GM12873 (cell line): ENCODE results near the gene CREB5.

Source experiments
- TF ChIP-seq, protein P1 (sequence below): IDR thresholded peaks from 2 replicates; pipeline ENCODE4 v1.5.1; 2012; ENCODE audit warnings: low read depth, mild to moderate bottlenecking, moderate library complexity, low read length, control low read depth; ENCODE audit not compliant: insufficient read depth; ENCODE audit errors: missing control alignments

CREB5 gene

GRCh38 chr7:28747404-28747803, 335.1 kb downstream of the CREB5 start:
- TF ChIP-seq, protein P1, sequence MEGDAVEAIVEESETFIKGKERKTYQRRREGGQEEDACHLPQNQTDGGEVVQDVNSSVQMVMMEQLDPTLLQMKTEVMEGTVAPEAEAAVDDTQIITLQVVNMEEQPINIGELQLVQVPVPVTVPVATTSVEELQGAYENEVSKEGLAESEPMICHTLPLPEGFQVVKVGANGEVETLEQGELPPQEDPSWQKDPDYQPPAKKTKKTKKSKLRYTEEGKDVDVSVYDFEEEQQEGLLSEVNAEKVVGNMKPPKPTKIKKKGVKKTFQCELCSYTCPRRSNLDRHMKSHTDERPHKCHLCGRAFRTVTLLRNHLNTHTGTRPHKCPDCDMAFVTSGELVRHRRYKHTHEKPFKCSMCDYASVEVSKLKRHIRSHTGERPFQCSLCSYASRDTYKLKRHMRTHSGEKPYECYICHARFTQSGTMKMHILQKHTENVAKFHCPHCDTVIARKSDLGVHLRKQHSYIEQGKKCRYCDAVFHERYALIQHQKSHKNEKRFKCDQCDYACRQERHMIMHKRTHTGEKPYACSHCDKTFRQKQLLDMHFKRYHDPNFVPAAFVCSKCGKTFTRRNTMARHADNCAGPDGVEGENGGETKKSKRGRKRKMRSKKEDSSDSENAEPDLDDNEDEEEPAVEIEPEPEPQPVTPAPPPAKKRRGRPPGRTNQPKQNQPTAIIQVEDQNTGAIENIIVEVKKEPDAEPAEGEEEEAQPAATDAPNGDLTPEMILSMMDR, result no peak

GRCh38 chr7:28747854-28748253, 335.5 kb downstream of the CREB5 start:
- TF ChIP-seq, protein P1, result no peak

- TF ChIP-seq, protein P1, result no peak
Observed at GRCh38 chr7:28748346-28748745, 336.0 kb downstream of the CREB5 start.

DNA sequence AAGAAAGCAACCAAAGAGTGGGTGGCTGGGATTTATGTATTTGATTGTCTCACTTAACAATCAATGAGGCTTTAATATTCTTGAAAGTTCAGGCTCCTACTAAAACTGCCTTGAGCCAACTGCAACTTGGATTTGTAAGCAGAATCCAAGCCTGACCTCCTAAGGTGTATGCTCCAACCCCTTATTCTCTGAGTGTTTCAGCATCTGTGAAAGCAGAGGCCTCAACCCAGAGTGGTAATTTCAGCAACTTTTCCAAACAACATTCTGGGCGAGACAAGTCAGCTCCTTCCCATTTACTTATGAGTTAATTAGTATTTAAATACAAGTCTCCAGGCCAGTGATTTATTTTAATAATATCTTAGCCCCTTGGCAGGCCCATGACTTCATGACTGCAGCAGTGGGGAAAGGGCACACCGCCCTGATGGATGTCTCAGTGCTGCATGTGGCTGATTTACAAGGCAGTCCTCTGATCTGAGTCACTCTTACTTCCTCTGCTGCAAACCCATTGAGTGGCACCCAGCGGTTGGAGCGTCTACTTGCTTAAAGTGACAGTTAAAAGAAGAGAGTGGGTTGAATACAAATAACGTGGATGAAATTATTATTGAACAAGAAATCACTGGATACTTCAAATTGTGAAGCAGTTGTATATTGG, 336.7 kb downstream of the CREB5 start:
- TF ChIP-seq, protein P1, result no peak

- TF ChIP-seq, protein P1, result no peak
Observed at GRCh38 chr7:28749638-28750037, 337.3 kb downstream of the CREB5 start.

- TF ChIP-seq, protein P1, result no peak
Observed at GRCh38 chr7:28750981-28751380, 338.7 kb downstream of the CREB5 start.

DNA sequence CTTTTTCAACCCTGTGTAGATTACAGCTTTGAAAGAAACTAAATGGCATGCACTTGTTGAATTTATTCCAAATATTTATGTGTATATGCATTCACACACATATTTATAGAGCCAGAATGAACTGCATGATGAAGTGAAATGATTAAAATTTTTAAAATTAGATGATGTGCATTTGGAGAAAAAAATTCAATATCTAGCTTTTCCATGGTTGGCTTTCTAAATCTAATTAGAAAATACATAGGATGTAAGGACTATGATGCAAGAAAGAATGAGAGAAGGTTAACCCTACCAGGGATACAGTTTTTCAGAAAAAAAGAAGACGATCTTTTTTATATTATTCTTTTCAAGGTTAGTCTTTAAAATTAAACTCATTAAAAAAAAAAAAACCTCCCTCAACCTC, 341.3 kb downstream of the CREB5 start:
- TF ChIP-seq, protein P1, result no peak

- TF ChIP-seq, protein P1, result peak; percentile 22
Observed at GRCh38 chr7:28754027-28754426, 341.7 kb downstream of the CREB5 start.
